Neutrophil (primary cell): Measurements from ENCODE around the gene LAMTOR1.

Source experiments
- H3K27ac ChIP-seq: fragments of 200-600 bp; sonication (generic); 2 replicates; pipeline ENCODE4 v1.5.1; 2016; ENCODE audit warnings: mild to moderate bottlenecking, moderate library complexity
- H3K27me3 ChIP-seq: fragments of 200-600 bp; sonication (generic); 2 replicates; pipeline ENCODE4 v1.6.0; 2016; ENCODE audit warnings: mild to moderate bottlenecking
- H3K36me3 ChIP-seq: fragments of 200-600 bp; sonication (generic); 2 replicates; pipeline ENCODE4 v1.5.1; 2017
- H3K4me1 ChIP-seq, 2 experiments: fragments of 200-600 bp in 1 of 2; sonication (generic) in 1 of 2; 1 replicate in 1 of 2; 2 replicates in 1 of 2; pipeline versions ENCODE4 v1.5.1 to v1.6.1; 2013 to 2016; ENCODE audit warnings: low read depth in 1 of 2, low read length in 1 of 2, mild to moderate bottlenecking in 1 of 2, moderate library complexity in 1 of 2; ENCODE audit not compliant: control insufficient read depth in 1 of 2, insufficient read depth in 1 of 2
- H3K4me3 ChIP-seq, 2 experiments: fragments of 200-600 bp in 1 of 2; sonication (generic) in 1 of 2; 1 replicate in 1 of 2; 2 replicates in 1 of 2; pipeline ENCODE4 v1.5.1; 2013 to 2016; ENCODE audit warnings: low read depth in 1 of 2, low read length in 1 of 2, mild to moderate bottlenecking in 1 of 2, moderate library complexity in 1 of 2
- H3K9me3 ChIP-seq: fragments of 200-600 bp; sonication (generic); 2 replicates; pipeline ENCODE4 v1.5.1; 2016
- TF ChIP-seq, protein P1 (sequence below): fragments of 200-600 bp; sonication (generic); IDR thresholded peaks from 2 replicates; pipeline ENCODE4 v1.5.1; 2016; ENCODE audit warnings: antibody characterized with exemption

The LAMTOR1 gene

DNA sequence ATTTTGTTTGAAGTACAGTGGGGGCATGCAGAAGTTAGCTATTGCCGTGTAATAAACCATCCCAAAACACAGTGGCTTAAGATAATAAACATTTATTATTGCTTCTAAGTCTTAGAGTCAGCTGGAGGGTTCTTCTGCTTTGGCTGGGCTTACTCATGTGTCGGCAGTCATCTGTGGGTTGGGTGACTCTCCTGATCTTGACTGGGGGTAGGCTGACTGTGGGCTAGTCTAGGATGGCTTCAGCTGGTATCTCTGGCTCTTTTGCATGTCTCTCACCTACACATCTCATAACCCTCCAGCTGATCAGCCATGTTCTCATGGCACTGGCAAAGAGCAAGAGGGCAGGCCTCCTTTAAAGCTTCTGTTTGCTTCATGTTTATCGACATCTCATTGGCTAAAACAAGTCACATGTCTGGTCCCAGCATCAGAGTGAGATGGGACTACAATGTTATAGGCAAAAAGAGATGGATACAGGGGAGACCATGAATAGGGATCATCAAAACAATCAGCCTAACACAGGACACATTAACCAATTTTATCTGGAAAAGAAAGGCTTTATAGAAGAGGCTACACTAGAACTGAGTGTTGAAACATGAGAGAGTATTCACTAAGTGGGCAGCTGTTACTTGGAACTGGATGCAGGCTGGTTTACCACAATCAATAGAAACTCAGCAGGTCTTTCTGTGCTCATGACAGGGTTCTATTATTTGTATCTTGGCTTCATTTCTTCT lies 17.3 kb downstream of the LAMTOR1 start:
- Histone ChIP-seq H3K4me3 (no peak overlapping the region), H3K36me3 (peaks cover 22% of the 10 kb centered on the region), H3K4me1 (peaks cover 21 to 27% of the 10 kb centered on the region in 2 experiments), H3K9me3 (no peaks in the 10 kb centered on the region), H3K27me3 (no peaks in the 10 kb centered on the region), H3K27ac (peak overlapping the region; percentile 46)
- TF ChIP-seq, protein P1, sequence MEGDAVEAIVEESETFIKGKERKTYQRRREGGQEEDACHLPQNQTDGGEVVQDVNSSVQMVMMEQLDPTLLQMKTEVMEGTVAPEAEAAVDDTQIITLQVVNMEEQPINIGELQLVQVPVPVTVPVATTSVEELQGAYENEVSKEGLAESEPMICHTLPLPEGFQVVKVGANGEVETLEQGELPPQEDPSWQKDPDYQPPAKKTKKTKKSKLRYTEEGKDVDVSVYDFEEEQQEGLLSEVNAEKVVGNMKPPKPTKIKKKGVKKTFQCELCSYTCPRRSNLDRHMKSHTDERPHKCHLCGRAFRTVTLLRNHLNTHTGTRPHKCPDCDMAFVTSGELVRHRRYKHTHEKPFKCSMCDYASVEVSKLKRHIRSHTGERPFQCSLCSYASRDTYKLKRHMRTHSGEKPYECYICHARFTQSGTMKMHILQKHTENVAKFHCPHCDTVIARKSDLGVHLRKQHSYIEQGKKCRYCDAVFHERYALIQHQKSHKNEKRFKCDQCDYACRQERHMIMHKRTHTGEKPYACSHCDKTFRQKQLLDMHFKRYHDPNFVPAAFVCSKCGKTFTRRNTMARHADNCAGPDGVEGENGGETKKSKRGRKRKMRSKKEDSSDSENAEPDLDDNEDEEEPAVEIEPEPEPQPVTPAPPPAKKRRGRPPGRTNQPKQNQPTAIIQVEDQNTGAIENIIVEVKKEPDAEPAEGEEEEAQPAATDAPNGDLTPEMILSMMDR = no peak

DNA sequence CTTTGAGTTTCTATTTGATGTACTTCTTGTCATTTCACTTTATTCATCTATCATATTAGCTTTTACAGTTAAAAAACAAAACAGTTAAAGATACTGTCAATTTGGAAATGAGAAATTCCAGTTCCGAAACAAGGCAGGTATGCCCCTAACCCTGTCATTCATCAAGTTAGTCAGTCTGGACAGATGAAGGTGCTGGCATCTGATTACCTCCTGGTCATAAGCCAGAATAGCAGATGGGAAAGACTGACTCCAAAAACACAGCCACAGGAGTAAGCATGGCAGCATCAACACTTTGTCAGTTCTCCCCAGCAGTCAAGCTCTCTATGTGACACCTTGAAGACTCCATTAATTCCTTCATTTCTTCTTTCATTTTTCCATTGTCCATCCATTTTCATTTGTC lies 18.1 kb downstream of the LAMTOR1 start:
- TF ChIP-seq, protein P1 = no peak
- H3K27ac ChIP-seq = peak overlapping the region; percentile 20

DNA sequence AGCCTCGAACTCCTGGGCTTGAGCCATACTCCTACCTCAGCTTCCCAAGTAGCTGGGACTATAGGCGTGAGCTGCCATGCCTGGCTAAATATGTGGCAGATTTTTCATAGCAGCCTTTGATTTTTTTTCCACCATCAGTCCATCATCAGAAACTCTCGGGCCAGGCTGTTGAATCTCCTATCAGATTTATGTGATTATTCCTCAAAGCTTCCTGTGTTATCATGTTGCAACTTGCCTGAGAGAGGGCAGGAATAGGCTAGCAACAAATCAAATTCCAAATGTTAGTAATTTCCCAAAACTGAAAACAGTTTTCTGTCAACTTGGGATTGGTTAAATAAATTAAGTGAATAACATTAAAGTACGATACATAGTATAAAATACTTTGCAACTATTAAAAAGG lies 19.0 kb downstream of the LAMTOR1 start:
- Histone ChIP-seq H3K27me3 (no peaks in the 10 kb centered on the region), H3K9me3 (no peaks in the 10 kb centered on the region), H3K36me3 (peaks cover 22% of the 10 kb centered on the region), H3K4me3 (no peak overlapping the region), H3K4me1 (peaks cover 17 to 23% of the 10 kb centered on the region in 2 experiments), H3K27ac (no peak overlapping the region)
- TF ChIP-seq, protein P1 = no peak

More for the DNA sequence above, 18.1 kb downstream of the LAMTOR1 start:
- no peak overlapping the region for H3K4me3 ChIP-seq
- peaks cover 22% of the 10 kb centered on the region for H3K36me3 ChIP-seq
- H3K9me3 ChIP-seq = no peaks in the 10 kb centered on the region
- no peaks in the 10 kb centered on the region for H3K27me3 ChIP-seq
- H3K4me1 ChIP-seq = peaks cover 19 to 22% of the 10 kb centered on the region in 2 experiments

DNA sequence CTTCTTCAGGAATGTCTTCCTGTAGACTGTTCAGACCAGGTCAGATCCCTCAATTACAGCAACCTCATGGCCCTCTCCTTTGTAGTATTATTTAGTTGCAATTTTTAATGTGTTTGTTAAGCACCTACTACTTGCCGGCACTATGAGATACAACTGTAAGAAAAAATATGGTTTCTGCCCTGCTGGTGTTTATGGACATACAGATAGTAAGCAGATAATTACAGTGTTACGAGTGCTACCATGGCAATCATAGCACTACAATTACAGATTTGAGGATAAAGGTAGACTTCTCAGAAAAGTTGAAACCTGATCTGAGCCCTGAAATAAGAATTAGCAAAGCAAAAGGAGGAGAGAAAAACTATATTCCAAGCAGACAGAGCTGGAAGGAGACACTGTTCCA lies 19.7 kb downstream of the LAMTOR1 start:
- TF ChIP-seq, protein P1 = no peak

DNA sequence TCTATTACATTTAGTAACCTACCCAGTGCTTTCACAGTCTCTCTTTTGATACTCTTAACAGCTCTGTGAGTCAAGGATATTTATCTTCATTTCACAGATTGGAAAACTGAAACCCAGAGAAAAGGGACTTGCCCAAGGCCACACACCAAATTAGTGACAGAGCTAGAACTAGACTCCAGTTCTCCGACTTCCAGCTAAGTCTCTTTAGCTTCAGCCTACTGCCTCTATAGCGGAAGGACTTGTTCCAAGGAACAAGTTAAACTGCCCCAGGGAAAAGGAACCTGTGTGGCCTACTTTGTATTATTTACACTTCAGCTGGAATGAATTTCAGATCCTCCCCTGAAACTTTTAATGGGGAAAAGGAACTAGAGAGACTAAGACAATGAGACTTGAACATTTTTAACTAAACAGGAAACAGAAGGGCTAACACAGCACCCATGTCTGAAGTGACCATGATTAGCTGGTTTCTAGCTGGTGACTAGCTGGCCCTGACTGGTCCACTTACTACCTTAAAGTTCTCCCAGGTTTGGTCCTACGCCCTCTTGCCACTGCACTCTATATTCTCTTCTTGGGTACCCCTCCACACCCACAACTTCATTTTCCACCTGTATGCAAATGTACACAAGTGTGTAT lies 21.2 kb downstream of the LAMTOR1 start:
- H3K27ac ChIP-seq = peak overlapping the region; percentile 96
- peaks cover 6% of the 10 kb centered on the region for H3K36me3 ChIP-seq
- H3K4me3 ChIP-seq = no peak overlapping the region
- peaks cover 23 to 36% of the 10 kb centered on the region in 2 experiments for H3K4me1 ChIP-seq
- TF ChIP-seq, protein P1 = no peak
- no peaks in the 10 kb centered on the region for H3K27me3 ChIP-seq
- no peaks in the 10 kb centered on the region for H3K9me3 ChIP-seq

More for the DNA sequence above, 19.7 kb downstream of the LAMTOR1 start:
- no peaks in the 10 kb centered on the region for H3K27me3 ChIP-seq
- H3K9me3 ChIP-seq = no peaks in the 10 kb centered on the region
- H3K4me1 ChIP-seq = peaks cover 17 to 28% of the 10 kb centered on the region in 2 experiments
- H3K27ac ChIP-seq = no peak overlapping the region
- peaks cover 15% of the 10 kb centered on the region for H3K36me3 ChIP-seq
- H3K4me3 ChIP-seq = no peak overlapping the region
